Stomach (tissue), 4 donors: Measurements from ENCODE around the gene COPE.

ENCODE experiments used
- CTCF ChIP-seq, 7 experiments: fragments of 450-650 bp in 4 of 7; fragments of 200-600 bp in 3 of 7; sonication (generic) in 3 of 7; IDR thresholded peaks; one replicate each; pipeline ENCODE4 v1.5.1; 2016 to 2019; ENCODE audit warnings: antibody characterized with exemption in 7 of 7, control low read depth in 2 of 7, mild to moderate bottlenecking in 1 of 7
- POLR2A ChIP-seq, 4 donors: fragments of 450-650 bp; IDR thresholded peaks; one replicate each; pipeline ENCODE4 v1.6.1; 2016; ENCODE audit warnings: antibody characterized with exemption in 4 of 4, control low read depth in 2 of 4, mild to moderate bottlenecking in 1 of 4, moderate library complexity in 1 of 4
- POLR2AphosphoS5 ChIP-seq, 3 donors: sonication (generic); formaldehyde crosslinking; IDR thresholded peaks; one replicate each; pipeline ENCODE4 v1.6.1; 2016; ENCODE audit warnings: antibody characterized with exemption in 3 of 3

GRCh38 chr19:18948075-18948975 lies 29.1 kb upstream of the COPE start:
- TF ChIP-seq CTCF (IDR thresholded peaks at IDR 0.05) (no peak), POLR2A (IDR thresholded peaks at IDR 0.05) (no peak), POLR2AphosphoS5 (IDR thresholded peaks at IDR 0.05) (no peak)
